Stimulated activated CD8-positive, alpha-beta memory T cell treated with anti-CD3 and anti-CD28 coated beads, Interleukin-4, amount 100 ng/mL, for 48 hours (primary cell): ENCODE data around the gene IFRD2.
"Not testable (repeated sequence)": the region's sequence is repeated elsewhere in the genome, so short reads cannot be mapped to it uniquely, and the experiment has no call there.

Experiments used
- DNase-seq: peaks from one replicate; pipeline ENCODE4 v3.0.0-alpha.2; 2020

Gene IFRD2

GRCh38 chr3:50323614-50324199 lies 31.5 kb upstream of the IFRD2 start:
- no peak for DNase-seq

GRCh38 chr3:50323092-50323600 lies 30.9 kb upstream of the IFRD2 start:
- DNase-seq, result no peak

GRCh38 chr3:50322386-50323091 lies 30.3 kb upstream of the IFRD2 start, which contains the start of gene HYAL2:
HYAL2 (minus strand) TSS chr3:50322745; CDS start chr3:50320489, 2,256 bp downstream.
- DNase-seq, result no peak

GRCh38 chr3:50322115-50322385 lies 29.8 kb upstream of the IFRD2 start:
- DNase-seq, result no peak

- peak; percentile 88 for DNase-seq
Observed at GRCh38 chr3:50321336-50322114, 29.3 kb upstream of the IFRD2 start.

- DNase-seq, result peak; percentile 75
Observed at GRCh38 chr3:50320853-50321335, 28.7 kb upstream of the IFRD2 start.

- no peak for DNase-seq
Observed at GRCh38 chr3:50319894-50320625, 27.8 kb upstream of the IFRD2 start.

GRCh38 chr3:50319181-50319893 lies 27.1 kb upstream of the IFRD2 start:
- DNase-seq, result no peak

GRCh38 chr3:50318615-50319014 lies 26.4 kb upstream of the IFRD2 start:
- no peak for DNase-seq

GRCh38 chr3:50318163-50318562 lies 25.9 kb upstream of the IFRD2 start:
- no peak for DNase-seq

GRCh38 chr3:50317300-50317699 lies 25.1 kb upstream of the IFRD2 start:
- no peak for DNase-seq

- peak; percentile 75 for DNase-seq
Observed at GRCh38 chr3:50316657-50317242, 24.5 kb upstream of the IFRD2 start.

- no peak for DNase-seq
Observed at GRCh38 chr3:50314816-50315215, 22.6 kb upstream of the IFRD2 start.

GRCh38 chr3:50314342-50314741 lies 22.1 kb upstream of the IFRD2 start:
- DNase-seq, result no peak

- DNase-seq, result not testable (repeated sequence)
Observed at GRCh38 chr3:50312041-50312440, 19.8 kb upstream of the IFRD2 start.

- DNase-seq, result no peak
Observed at GRCh38 chr3:50304601-50305000, 12.4 kb upstream of the IFRD2 start.

GRCh38 chr3:50303013-50303815 lies 11.0 kb upstream of the IFRD2 start, which contains the start of gene HYAL1:
HYAL1 (minus strand) TSS chr3:50303574; CDS start chr3:50302956, 618 bp downstream.
- no peak for DNase-seq

- no peak for DNase-seq
Observed at GRCh38 chr3:50302095-50303012, 10.1 kb upstream of the IFRD2 start.

GRCh38 chr3:50300681-50301254 lies 8.5 kb upstream of the IFRD2 start:
- DNase-seq, result no peak
